Measurements from ENCODE around the gene GPS2. TPM values are rescaled to one million over a fixed set of nuclear protein-coding genes. Genes with fewer than 3 reads are reported as not detected.

The GPS2 gene
- total RNA-seq, 4 donors from 2014 or later: 77.4 to 123 (median 87.0) TPM

DNA sequence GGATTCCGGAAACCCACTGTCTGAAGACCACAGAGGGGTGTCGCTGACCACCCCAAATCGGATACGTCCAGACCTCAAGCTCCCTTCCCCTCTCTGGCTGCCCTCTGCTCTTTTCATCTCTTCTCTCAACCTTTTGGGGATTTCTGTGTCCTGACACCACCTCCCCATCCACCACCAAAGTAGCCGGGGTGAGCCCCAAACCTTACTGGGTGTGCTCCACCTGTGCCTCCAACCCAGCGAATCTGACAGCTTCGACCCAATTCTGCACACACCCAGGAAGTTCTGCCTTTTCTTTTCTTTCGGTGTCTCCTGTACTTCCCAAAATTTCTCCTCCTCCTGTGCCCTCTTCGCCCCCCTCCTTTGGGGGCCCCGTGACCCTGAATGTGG is 37.3 kb upstream of the GPS2 start:
- WGBS: 28% methylated on average over 10 of the region's 10 CpGs
- Histone ChIP-seq H3K36me3 (no peaks in the 10 kb centered on the region), H3K4me1 (peaks cover 75% of the 10 kb centered on the region), H3K4me3 (peak overlapping the region; percentile 79), H3K27me3 (no peaks in the 10 kb centered on the region), H3K27ac (peak overlapping the region; percentile 97), H3K9me3 (no peaks in the 10 kb centered on the region)
- no peak for DNase-seq (ENCODE audit: low spot score in 2 of 2)
- TF ChIP-seq POLR2AphosphoS5 (IDR thresholded peaks at IDR 0.05): no peak
- TF ChIP-seq CTCF (IDR thresholded peaks at IDR 0.05): peak in 1 of 2 donors; percentile 21

DNA sequence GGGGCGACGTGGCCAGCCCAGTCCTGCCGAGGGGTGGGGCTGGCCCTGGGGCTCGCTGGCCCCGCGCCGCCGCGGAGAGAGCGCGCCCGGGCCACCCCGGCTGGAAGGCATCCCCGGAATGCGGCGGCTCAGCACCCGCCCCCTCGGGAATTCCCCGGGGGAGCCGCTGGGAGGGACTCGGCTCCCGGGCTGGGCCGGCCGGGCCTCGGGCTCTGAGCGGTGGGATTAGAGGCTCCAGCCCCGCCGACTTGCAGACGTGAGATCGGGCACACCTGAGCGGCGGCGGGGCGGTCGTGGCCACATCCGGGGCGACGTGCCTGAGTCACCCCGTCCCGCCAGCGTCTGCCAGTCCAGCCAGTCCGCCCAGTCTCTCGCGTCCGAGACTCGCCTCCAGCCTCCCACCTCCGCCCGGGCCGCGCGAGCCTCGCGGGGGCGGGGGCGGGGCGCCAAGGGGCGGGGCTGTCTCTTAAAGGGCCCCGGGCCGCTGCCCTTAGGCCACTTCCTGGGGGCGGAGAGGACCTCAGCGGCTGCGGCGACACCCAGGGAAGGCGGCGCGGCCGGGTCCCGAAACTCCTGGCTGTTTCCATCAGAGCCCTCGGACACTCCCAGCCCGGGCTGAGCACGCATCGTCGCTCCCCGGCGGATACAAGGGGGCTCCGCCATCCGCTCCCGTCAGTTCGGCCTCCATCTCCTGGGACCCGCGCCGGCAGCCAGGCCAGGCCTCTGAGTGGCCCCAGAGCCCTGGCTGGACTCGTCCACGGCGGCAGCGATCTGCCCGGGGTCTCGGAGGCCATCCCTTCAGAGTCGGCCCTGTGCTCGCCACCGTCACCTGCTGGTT is 36.7 kb upstream of the GPS2 start, which contains the start of gene KCTD11:
Gene KCTD11, plus strand, starts transcription at position 498 of the 838 bp plus-strand sequence.
- no peaks in the 10 kb centered on the region for H3K36me3 ChIP-seq
- 6% methylated on average over 28 of the region's 91 CpGs for WGBS
- peak within 1 kb of the TSS; percentile 79 for H3K4me3 ChIP-seq
- H3K27ac ChIP-seq: peak within 1 kb of the TSS; percentile 97
- peak; percentile 93 for DNase-seq (ENCODE audit: low spot score in 2 of 2)
- H3K4me1 ChIP-seq: peaks cover 75% of the 10 kb centered on the region
- no peaks in the 10 kb centered on the region for H3K27me3 ChIP-seq
- no peaks in the 10 kb centered on the region for H3K9me3 ChIP-seq
- TF ChIP-seq EP300 (IDR thresholded peaks at IDR 0.05): no peak
- TF ChIP-seq POLR2AphosphoS5 (IDR thresholded peaks at IDR 0.05): peak; percentile 25 to 60 (median 41)

GRCh38 chr17:7348478-7349242 is 33.5 kb upstream of the GPS2 start:
- Histone ChIP-seq H3K4me1 (peaks cover 46% of the 10 kb centered on the region), H3K27ac (no peak overlapping the region), H3K4me3 (no peak overlapping the region), H3K27me3 (peaks cover 2% of the 10 kb centered on the region), H3K36me3 (no peaks in the 10 kb centered on the region), H3K9me3 (no peaks in the 10 kb centered on the region)
- no peak for TF ChIP-seq POLR2AphosphoS5 (IDR thresholded peaks at IDR 0.05)
- TF ChIP-seq POLR2A (IDR thresholded peaks at IDR 0.05): no peak
- no peak for TF ChIP-seq CTCF (IDR thresholded peaks at IDR 0.05)
- no peak for TF ChIP-seq EP300 (IDR thresholded peaks at IDR 0.05)
- WGBS: 60% methylated on average over 19 of the region's 19 CpGs
- DNase-seq (ENCODE audit: low spot score in 2 of 2): peak in 1 of 2 donors; percentile 67

DNA sequence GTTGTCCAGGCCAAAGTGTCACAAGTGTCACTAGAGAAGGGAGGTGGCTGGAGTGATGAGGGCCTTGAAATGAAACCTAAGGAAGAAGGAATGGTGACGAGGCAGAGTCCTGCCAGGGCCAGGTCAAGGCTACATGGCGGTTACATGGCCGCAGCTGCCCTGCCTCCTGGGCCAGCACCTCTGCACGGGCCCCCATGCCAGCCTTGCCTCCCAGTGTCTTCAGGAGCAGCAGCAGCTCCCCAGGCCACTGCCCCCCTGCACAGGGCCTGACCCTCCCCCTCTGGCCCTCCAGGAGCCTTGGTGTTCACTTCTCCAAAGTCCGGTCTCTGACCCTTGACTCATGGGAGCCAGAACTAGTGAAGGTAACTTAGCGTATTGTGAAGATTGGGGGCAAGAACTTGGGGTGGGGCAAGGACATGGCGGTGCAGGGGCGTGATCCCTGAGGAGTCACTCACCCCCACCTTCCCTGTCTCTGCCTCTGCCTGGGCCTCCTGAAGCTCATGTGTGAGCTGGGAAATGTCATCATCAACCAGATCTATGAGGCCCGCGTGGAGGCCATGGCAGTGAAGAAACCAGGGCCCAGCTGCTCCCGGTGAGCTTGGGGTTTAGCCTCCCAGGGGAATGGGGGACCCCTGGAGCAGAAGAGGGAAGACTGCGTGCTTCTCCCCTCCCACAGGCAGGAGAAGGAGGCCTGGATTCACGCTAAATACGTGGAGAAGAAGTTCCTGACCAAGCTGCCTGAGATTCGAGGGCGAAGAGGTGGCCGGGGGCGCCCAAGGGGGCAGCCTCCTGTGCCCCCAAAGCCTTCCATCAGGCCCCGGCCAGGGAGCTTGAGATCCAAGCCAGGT is 32.7 kb upstream of the GPS2 start:
- Histone ChIP-seq H3K27ac (no peak overlapping the region), H3K4me1 (peaks cover 38% of the 10 kb centered on the region), H3K4me3 (no peak overlapping the region), H3K9me3 (no peaks in the 10 kb centered on the region), H3K27me3 (peaks cover 9% of the 10 kb centered on the region), H3K36me3 (no peaks in the 10 kb centered on the region)
- TF ChIP-seq CTCF (IDR thresholded peaks at IDR 0.05) (no peak), POLR2AphosphoS5 (IDR thresholded peaks at IDR 0.05) (no peak), POLR2A (IDR thresholded peaks at IDR 0.05) (no peak)
- 59% methylated on average over 17 of the region's 19 CpGs for WGBS
- peak in 1 of 2 donors; percentile 64 for DNase-seq (ENCODE audit: low spot score in 2 of 2)

- Histone ChIP-seq H3K27me3 (peaks cover 9% of the 10 kb centered on the region), H3K36me3 (no peaks in the 10 kb centered on the region), H3K4me3 (no peak overlapping the region), H3K9me3 (no peaks in the 10 kb centered on the region), H3K4me1 (peaks cover 31% of the 10 kb centered on the region), H3K27ac (no peak overlapping the region)
- DNase-seq (ENCODE audit: low spot score in 2 of 2): peak in 1 of 2 donors; percentile 64
- 82% methylated on average over 11 of the region's 18 CpGs for WGBS
- TF ChIP-seq POLR2A (IDR thresholded peaks at IDR 0.05) (no peak), EP300 (IDR thresholded peaks at IDR 0.05) (no peak), POLR2AphosphoS5 (IDR thresholded peaks at IDR 0.05) (no peak), CTCF (IDR thresholded peaks at IDR 0.05) (no peak)
Measured at GRCh38 chr17:7346761-7347614, 31.8 kb upstream of the GPS2 start.
